Fibroblast of pulmonary artery (primary cell): ENCODE measurements around the gene ARHGAP45.
"Not testable (repeated sequence)": the region's sequence is repeated elsewhere in the genome, so short reads cannot be mapped to it uniquely, and the experiment has no call there.

Source experiments
- DNase-seq: peaks from one replicate; pipeline ENCODE4 v3.0.0-alpha.2; 2010; ENCODE audit warnings: low read depth
- H3K4me3 ChIP-seq: replicated peaks from 2 replicates; pipeline ENCODE4 v1.5.1; 2011; ENCODE audit warnings: low read depth, mild to moderate bottlenecking, control low read depth, low read length, moderate library complexity
- CTCF ChIP-seq: IDR thresholded peaks from 2 replicates; pipeline ENCODE4 v1.5.1; 2011; ENCODE audit warnings: mild to moderate bottlenecking, control low read depth, low read length, inconsistent platforms; ENCODE audit errors: missing control alignments

The ARHGAP45 gene

GRCh38 chr19:1111641-1112267 is 44.8 kb downstream of the ARHGAP45 start:
- DNase-seq: no peak
- no peak overlapping the region for H3K4me3 ChIP-seq
- TF ChIP-seq CTCF: no peak

DNA sequence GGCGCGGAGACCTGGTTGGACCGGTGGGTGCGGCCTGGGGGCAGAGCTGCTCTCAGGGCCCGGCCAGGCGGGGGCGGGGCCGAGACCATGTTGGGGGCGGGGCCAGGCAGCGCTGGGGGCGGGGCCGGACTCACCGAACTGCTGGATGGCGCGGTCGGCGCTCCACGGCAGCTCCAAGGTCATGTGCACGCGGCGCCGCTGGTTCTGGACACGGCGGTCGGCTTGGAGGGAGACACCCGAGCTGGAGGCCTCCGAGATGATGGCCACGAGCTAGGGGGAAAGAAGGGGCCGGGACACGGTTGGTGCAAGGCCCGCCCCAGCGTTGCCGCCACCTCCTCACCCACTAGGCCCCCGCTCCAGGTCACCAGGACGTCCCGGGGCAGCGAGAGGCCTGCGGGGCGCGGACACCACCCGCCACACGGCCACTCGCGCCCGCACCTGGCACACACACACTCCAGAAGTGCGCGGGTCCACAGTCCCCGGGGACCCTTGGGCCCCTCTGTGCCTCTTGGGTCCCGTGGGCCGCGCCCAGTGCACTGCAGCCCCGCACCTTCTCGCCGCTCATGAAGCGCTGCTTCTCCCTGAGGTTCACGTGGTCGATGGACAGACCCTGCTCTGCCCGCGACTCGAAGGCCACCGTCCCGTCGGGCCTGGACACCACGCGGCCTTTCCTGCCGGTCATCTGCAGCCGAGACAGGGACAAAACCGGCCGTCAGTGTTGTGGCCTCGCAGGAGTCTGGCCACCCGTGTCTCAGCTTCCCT is 45.5 kb downstream of the ARHGAP45 start:
- TF ChIP-seq CTCF: no peak
- DNase-seq: no peak
- H3K4me3 ChIP-seq: no peak overlapping the region

DNA sequence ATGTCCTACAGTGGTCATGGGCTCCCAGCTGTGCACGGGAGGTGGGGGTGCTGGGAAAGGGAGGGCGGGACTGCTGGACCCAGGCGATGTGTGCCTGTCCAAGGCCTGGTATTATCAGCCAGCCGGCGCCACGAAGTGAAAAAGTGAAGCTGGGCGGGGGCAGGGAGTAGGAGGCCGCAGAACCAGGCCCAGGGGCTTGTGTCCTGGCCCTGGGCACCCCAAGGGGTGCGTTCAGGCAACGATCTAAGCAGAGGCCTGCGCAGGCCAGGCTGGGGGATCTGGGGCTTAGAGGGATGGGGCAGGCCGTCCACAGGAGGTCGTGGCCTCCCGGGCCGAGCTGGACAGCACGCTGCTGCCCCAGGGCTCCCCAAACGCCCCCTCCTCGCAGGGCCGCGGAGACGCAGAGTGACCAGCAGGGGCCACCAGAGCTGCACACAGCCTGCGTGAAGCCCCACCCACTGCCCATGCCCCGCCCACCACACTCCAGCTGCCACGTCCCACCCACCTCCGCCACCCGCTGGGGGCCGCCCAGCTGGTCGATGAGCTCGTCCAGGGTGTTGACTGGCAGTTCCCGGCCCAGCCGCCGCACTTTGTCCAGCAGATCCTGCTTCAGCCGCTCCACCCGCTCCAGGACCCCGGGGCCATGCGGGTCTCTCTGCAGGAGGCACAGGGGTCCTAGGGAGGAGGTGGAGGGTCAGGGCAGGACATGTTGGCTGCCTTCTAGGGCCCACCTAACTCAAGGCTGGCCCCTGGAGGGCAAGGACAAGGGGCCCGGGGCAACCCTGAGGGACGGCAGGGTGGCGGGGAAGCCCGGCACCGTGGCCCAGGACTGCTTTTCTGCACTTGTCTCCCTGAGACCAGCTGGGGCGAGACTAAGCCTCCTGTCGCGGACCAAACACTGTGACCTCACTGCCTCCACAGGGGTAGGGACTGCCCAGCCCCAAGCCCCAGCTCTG is 46.3 kb downstream of the ARHGAP45 start:
- peak; percentile 95 for DNase-seq
- H3K4me3 ChIP-seq: no peak overlapping the region
- TF ChIP-seq CTCF: peak; percentile 69

DNA sequence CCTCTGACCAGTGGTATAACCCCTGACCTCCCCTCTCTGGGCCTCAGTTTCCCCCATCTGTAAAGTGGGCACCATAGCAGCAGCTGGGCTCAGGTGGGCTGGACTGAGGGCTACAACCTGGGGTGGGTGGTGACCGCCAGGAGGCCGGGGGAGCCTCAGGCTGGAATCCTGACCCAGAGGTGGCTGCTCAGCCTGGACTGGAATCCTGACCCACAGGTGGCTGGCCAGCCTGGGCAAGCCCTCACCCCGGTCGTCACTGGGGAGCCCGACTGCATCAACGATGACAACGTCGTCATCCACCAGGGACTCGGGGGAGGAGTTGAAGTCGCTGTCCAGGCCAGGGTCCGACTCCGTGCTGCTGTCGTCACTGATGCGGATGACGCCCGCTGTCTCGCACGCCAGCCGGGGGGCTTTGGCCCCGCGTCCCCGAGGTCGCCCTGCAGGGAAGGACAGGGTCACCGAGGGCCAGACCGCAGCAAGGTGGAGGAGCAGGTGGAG is 47.1 kb downstream of the ARHGAP45 start:
- no peak overlapping the region for H3K4me3 ChIP-seq
- TF ChIP-seq CTCF: no peak
- DNase-seq: no peak

DNA sequence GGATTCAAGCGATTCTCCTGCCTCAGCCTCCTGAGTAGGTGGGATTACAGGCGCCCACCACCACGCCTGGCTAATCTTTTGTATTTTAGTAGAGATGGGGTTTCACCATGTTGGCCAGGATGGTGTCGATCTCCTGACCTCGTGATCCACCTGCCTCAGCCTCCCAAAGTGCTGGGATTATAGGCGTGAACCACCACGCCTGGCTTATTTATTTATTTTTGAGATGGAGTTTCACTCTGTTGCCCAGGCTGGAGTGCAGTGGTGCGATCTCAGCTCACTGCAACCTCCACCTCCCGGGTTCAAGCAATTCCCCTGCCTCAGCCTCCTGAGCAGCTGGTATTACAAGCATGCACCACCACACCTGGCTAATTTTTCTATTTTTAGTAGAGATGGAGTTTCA is 47.8 kb downstream of the ARHGAP45 start:
- DNase-seq, H3K4me3 ChIP-seq: not testable (repeated sequence)

DNA sequence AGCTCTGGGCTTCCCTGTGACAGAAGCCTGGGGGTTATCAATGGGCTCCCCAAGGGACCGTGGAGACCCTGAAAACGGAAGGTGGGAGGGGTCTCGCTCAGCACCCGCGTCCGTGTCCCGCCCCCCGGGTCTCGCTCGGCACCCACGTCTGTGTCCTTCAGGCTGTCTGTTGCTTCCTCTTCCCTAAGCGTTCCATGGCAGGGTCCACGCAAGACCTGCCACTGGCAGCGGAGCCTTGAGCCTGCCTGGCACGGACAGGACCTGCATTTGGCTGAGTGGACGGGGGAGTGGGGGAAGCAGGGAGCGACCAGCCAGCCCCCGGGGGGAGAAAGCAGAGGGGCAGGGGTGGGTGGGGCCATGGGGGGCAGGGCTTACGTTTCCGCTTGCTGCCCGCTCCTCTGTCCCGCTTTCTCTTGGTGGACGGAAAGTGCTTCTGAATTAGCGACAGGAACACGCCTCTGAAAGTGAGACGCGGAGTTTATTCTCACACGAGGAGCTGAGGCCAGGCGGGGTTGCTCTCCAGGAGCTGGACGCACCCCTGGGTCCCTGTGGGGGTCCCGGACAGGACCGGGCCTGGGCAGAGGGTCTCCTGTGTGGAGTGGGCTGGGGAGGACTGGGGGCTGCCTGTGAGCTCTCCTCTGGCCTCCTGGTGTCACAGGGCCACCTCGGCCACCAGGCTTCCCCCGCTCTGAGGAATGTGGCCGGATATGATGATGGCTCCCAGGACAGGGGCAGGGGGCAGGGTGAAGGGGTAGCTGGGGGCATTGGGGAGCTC is 48.9 kb downstream of the ARHGAP45 start:
- no peak for TF ChIP-seq CTCF
- no peak overlapping the region for H3K4me3 ChIP-seq
- no peak for DNase-seq
